Measurements from ENCODE around the gene PTH1R.

The PTH1R gene

GRCh38 chr3:46930166-46930944 lies 52.8 kb downstream of the PTH1R start:
- DNase-seq (ENCODE audit: insufficient read length) (no peak), FAIRE-seq (peak; percentile 5)
- TF ChIP-seq POLR2AphosphoS5 (IDR thresholded peaks at IDR 0.05; ENCODE audit: low read depth, low read length) (no peak), TAF1 (IDR thresholded peaks at IDR 0.05; ENCODE audit: borderline replicate concordance, low read depth, low read length) (no peak), POLR2A (IDR thresholded peaks at IDR 0.05; ENCODE audit: low read depth, low read length) (0 out of 2 replicates have a peak, but pooled peaks have one; percentile 18)

DNA sequence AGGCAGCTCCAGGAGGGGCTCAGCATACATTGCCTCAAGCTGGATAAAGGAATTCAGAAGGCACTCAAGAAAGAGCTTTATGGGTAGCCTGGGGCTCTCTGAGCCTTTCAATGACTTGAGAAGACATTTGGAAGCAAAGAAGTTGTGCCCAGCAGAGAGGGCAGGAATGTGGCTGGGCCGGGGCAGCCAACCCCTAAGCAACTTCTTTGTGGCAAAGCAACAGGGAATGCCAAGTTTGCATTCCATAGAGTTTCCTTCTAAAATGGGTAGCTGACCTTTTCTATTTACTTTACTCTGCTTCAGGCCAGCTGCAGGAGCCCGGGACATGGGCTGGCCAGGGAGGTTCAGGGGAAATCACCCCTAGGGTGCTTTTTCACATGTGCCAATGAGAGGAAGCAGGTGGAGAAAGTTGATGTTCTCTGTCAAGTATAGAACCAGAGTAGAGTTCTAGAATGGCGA lies 53.5 kb downstream of the PTH1R start:
- TF ChIP-seq POLR2A (IDR thresholded peaks at IDR 0.05; ENCODE audit: low read depth, low read length) (no peak), TAF1 (IDR thresholded peaks at IDR 0.05; ENCODE audit: borderline replicate concordance, low read depth, low read length) (no peak), POLR2AphosphoS5 (IDR thresholded peaks at IDR 0.05; ENCODE audit: low read depth, low read length) (no peak)
- FAIRE-seq = no peak

GRCh38 chr3:46931631-46932331 lies 54.3 kb downstream of the PTH1R start:
- no peak for DNase-seq (ENCODE audit: insufficient read length)
- FAIRE-seq = no peak

More for the DNA sequence above, 53.5 kb downstream of the PTH1R start:
- DNase-seq (ENCODE audit: insufficient read length) = no peak

DNA sequence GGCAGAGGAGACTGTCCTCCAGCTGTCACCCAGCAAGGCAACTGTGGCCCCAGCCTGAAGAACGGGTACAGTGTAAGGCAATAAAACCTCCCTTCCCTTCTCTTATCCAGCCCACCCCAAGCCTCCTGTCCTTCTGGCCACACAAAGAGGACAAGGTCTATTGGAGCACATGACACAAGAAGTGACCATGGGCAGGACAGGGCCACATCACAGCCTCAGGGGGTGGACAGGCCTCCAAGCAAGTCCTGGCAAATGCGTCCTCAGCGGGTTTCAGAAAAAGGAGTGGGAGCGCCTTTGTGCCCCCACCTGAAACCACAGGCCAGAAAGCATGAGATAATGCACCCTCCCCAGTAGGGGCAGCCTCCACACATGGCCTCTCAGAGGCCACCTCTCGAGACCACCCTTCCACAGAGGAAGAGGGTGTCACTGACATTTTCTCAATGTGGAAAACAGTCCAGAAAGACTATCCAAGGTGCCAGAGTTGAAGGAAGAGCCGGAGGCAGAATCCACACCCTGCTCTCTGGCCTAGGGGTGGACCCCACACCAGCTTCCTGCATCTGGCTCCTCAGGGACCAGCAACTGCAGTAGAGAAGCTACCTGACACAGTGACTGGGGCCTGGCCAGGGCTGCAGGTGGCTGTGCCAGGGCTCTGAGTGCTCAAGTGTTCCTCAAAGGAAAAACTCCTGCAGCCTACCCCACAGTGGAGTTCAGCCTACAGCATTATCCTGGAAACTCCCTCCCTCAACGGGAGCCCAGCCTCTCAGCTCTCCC lies 55.1 kb downstream of the PTH1R start:
- no peak for TF ChIP-seq POLR2AphosphoS5 (IDR thresholded peaks at IDR 0.05; ENCODE audit: low read depth, low read length)
- TF ChIP-seq TAF1 (IDR thresholded peaks at IDR 0.05; ENCODE audit: borderline replicate concordance, low read depth, low read length) = no peak
- no peak for TF ChIP-seq POLR2A (IDR thresholded peaks at IDR 0.05; ENCODE audit: low read depth, low read length)
- DNase-seq (ENCODE audit: insufficient read length) (no peak), FAIRE-seq (no peak)

More at GRCh38 chr3:46931631-46932331, 54.3 kb downstream of the PTH1R start:
- TF ChIP-seq POLR2A (IDR thresholded peaks at IDR 0.05; ENCODE audit: low read depth, low read length) = no peak
- 0 out of 2 replicates have a peak, but pooled peaks have one; percentile 21 for TF ChIP-seq POLR2AphosphoS5 (IDR thresholded peaks at IDR 0.05; ENCODE audit: low read depth, low read length)

DNA sequence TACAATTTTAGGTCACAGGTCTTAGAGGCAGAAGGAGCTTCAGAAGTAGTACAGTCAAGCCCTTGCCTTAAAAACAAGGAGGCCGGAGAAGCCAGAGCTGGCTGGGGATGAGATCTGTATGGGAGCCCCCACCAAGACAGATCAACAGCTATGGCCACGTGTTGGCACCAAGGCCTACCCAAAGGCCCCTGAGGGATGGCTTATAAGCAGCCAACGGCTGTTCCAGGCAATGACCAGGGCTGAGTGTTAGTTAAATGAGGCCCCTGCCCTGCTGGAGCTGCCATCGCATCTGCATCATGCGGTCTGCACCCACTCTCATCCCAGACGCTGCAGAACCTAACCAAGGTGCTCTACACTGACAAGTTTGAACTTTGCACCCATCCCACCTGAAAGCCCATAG lies 55.7 kb downstream of the PTH1R start:
- TF ChIP-seq TAF1 (IDR thresholded peaks at IDR 0.05; ENCODE audit: borderline replicate concordance, low read depth, low read length) (no peak), POLR2A (IDR thresholded peaks at IDR 0.05; ENCODE audit: low read depth, low read length) (no peak), POLR2AphosphoS5 (IDR thresholded peaks at IDR 0.05; ENCODE audit: low read depth, low read length) (peak; percentile 31; the same call in 1 of the 2 replicates)
- FAIRE-seq (peak; percentile 46), DNase-seq (ENCODE audit: insufficient read length) (no peak)

DNA sequence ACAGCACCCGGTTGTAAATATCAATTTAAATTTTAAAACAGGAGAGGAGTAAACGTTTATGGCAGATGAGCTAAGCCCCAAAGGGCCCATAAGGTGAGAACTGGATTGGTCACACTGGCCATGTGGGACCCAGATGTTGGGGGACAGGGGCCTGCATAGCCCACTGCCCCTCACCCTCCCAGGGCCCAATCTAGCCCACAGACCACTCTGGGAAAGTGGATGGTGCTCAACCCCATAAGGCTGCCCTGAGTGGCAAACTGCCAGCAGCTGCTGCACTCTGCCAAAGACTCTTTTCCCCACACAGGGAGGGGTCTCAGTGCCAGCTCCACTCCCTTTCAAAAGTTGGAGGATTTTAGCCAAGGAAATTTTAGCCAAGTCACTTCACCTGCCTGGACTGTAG lies 56.6 kb downstream of the PTH1R start:
- no peak for TF ChIP-seq TAF1 (IDR thresholded peaks at IDR 0.05; ENCODE audit: borderline replicate concordance, low read depth, low read length)
- no peak for TF ChIP-seq POLR2AphosphoS5 (IDR thresholded peaks at IDR 0.05; ENCODE audit: low read depth, low read length)
- no peak for TF ChIP-seq POLR2A (IDR thresholded peaks at IDR 0.05; ENCODE audit: low read depth, low read length)
- no peak for DNase-seq (ENCODE audit: insufficient read length)
- no peak for FAIRE-seq

DNA sequence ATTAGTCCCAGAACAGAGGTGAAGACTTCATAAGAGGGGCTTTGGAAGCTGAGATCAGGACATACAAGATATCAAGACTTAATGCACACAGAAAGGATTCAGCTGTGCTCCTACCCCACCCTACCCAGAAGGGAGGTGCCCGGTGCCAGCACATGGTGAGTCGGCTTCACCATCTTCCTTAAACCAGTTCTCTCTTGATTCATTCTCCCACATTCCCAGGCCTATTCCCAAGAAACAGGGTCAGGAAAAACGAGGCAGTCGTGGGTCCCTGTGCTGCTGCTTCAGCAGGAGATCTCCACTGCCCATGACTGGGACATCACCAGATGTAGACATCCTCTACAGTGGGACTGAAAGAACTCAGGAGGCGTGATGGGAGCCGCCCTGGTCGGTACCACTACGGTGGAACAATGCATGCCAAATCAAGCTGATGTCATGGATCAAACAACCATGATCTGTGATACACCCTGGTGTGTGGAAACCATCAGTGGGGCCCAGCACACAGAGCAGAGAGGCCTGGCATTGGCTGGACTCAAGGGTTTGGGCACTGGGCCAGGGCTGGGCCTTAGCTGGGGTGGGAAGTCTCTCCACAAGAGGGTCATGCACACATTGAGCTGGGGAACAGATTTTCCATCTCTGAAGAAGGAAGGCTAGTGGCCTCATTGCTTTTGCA lies 57.1 kb downstream of the PTH1R start:
- DNase-seq (ENCODE audit: insufficient read length) = no peak
- no peak for TF ChIP-seq TAF1 (IDR thresholded peaks at IDR 0.05; ENCODE audit: borderline replicate concordance, low read depth, low read length)
- TF ChIP-seq POLR2AphosphoS5 (IDR thresholded peaks at IDR 0.05; ENCODE audit: low read depth, low read length) = peak; percentile 41; the same call in 1 of the 2 replicates
- FAIRE-seq = no peak

- no peak for TF ChIP-seq TAF1 (IDR thresholded peaks at IDR 0.05; ENCODE audit: borderline replicate concordance, low read depth, low read length)
- TF ChIP-seq POLR2A (IDR thresholded peaks at IDR 0.05; ENCODE audit: low read depth, low read length) = no peak
- 0 out of 2 replicates have a peak, but pooled peaks have one; percentile 10 for TF ChIP-seq POLR2AphosphoS5 (IDR thresholded peaks at IDR 0.05; ENCODE audit: low read depth, low read length)
- FAIRE-seq = no peak
- DNase-seq (ENCODE audit: insufficient read length) = no peak
Observed at GRCh38 chr3:46935168-46935858, 57.8 kb downstream of the PTH1R start.

- no peak for TF ChIP-seq TAF1 (IDR thresholded peaks at IDR 0.05; ENCODE audit: borderline replicate concordance, low read depth, low read length)
- DNase-seq (ENCODE audit: insufficient read length) (no peak), FAIRE-seq (peak; percentile 14)
Observed at GRCh38 chr3:46935989-46936558, 58.6 kb downstream of the PTH1R start.

DNA sequence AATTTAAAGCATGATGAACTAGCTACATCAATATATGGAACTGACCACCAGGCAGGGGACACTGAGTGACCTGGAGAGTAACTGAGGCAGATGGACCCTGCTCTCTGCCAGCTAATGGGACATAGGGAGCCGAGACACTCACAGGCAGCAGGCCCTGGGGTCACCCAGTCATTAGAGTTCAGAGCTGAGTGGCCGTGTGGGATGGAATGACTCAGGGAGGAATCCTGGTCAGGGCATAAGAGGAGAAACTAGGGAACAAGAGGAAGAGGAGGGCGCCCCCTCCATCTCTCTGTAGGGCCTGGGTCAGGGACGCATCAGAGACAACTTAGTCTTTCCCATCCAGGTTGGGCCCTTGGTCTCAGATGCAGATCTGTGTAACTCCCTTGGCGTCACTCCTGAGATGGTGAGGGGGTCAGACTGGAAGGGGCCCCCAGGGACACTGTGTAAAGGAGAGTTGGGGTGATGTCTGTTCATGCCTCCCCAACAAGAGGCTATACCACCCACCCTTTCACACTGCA lies 59.3 kb downstream of the PTH1R start:
- DNase-seq (ENCODE audit: insufficient read length) (no peak), FAIRE-seq (no peak)
- TF ChIP-seq POLR2AphosphoS5 (IDR thresholded peaks at IDR 0.05; ENCODE audit: low read depth, low read length) = no peak
- TF ChIP-seq POLR2A (IDR thresholded peaks at IDR 0.05; ENCODE audit: low read depth, low read length) = no peak
- TF ChIP-seq TAF1 (IDR thresholded peaks at IDR 0.05; ENCODE audit: borderline replicate concordance, low read depth, low read length) = no peak

All from GM12892 (cell line).